Neural crest cell (in vitro differentiated cells): ENCODE measurements around the gene DCC. TPM values are rescaled to one million over a fixed set of nuclear protein-coding genes. Genes with fewer than 3 reads are reported as not detected.

ENCODE experiments used
- DNase-seq: peaks from one replicate; pipeline ENCODE4 v3.0.0; 2021; ENCODE audit warnings: low read depth, mixed read lengths, low spot score
- H3K27ac Mint-ChIP-seq: one replicate; pipeline ENCODE4 v1.8.0; 2021; ENCODE audit warnings: mild to moderate bottlenecking, mixed read lengths; ENCODE audit not compliant: unreplicated experiment
- H3K27me3 Mint-ChIP-seq: 2 replicates; pipeline ENCODE4 v1.8.0; 2021; ENCODE audit warnings: low read depth, mild to moderate bottlenecking, mixed read lengths
- H3K36me3 Mint-ChIP-seq: 2 replicates; pipeline ENCODE4 v1.8.0; 2021; ENCODE audit warnings: low read depth, mild to moderate bottlenecking, mixed read lengths
- H3K4me1 Mint-ChIP-seq: 2 replicates; pipeline ENCODE4 v1.8.0; 2021; ENCODE audit warnings: mixed read lengths
- H3K4me3 Mint-ChIP-seq: one replicate; pipeline ENCODE4 v1.8.0; 2021; ENCODE audit warnings: mild to moderate bottlenecking, mixed read lengths
- H3K9me3 Mint-ChIP-seq: 2 replicates; pipeline ENCODE4 v1.8.0; 2021; ENCODE audit warnings: mixed read lengths
- CTCF ChIP-seq: fragments of 200-600 bp; sonication (generic); conservative IDR thresholded peaks from 2 replicates; pipeline ENCODE4 v1.5.0; 2021; ENCODE audit warnings: antibody characterized with exemption, mild to moderate bottlenecking
- total RNA-seq: library from RNA; stranded (reverse); gene quantifications from 2 replicates; pipeline ENCODE4 v1.2.1, GENCODE V29; 2021

Gene DCC
- total RNA-seq, 1 donor from 2014 or later: 10.1 TPM

GRCh38 chr18:52816121-52816520 is 476.1 kb downstream of the DCC start:
- Mint-ChIP-seq H3K36me3 (no peaks in the 10 kb centered on the region), H3K4me3 (no peak overlapping the region), H3K27me3 (peaks cover 2% of the 10 kb centered on the region), H3K27ac (no peak overlapping the region), H3K9me3 (peaks cover 2% of the 10 kb centered on the region), H3K4me1 (no peaks in the 10 kb centered on the region)
- no peak for DNase-seq
- TF ChIP-seq CTCF: no peak

- H3K4me3 Mint-ChIP-seq: no peak overlapping the region
- TF ChIP-seq CTCF: no peak
- no peak for DNase-seq
- H3K36me3 Mint-ChIP-seq: no peaks in the 10 kb centered on the region
- H3K27ac Mint-ChIP-seq: no peak overlapping the region
- H3K4me1 Mint-ChIP-seq: no peaks in the 10 kb centered on the region
- peaks cover 3% of the 10 kb centered on the region for H3K27me3 Mint-ChIP-seq
- no peaks in the 10 kb centered on the region for H3K9me3 Mint-ChIP-seq
Observed at GRCh38 chr18:52822160-52822559, 482.2 kb downstream of the DCC start.

- no peak overlapping the region for H3K27ac Mint-ChIP-seq
- no peak for DNase-seq
- H3K4me1 Mint-ChIP-seq: no peaks in the 10 kb centered on the region
- H3K27me3 Mint-ChIP-seq: peaks cover 3% of the 10 kb centered on the region
- no peak for TF ChIP-seq CTCF
- no peaks in the 10 kb centered on the region for H3K9me3 Mint-ChIP-seq
- H3K4me3 Mint-ChIP-seq: no peak overlapping the region
- no peaks in the 10 kb centered on the region for H3K36me3 Mint-ChIP-seq
Observed at GRCh38 chr18:52824126-52824525, 484.1 kb downstream of the DCC start.

GRCh38 chr18:52826994-52827393 is 487.0 kb downstream of the DCC start:
- no peaks in the 10 kb centered on the region for H3K4me1 Mint-ChIP-seq
- no peak for DNase-seq
- TF ChIP-seq CTCF: no peak
- no peak overlapping the region for H3K4me3 Mint-ChIP-seq
- H3K27ac Mint-ChIP-seq: no peak overlapping the region
- H3K27me3 Mint-ChIP-seq: no peaks in the 10 kb centered on the region
- no peaks in the 10 kb centered on the region for H3K36me3 Mint-ChIP-seq
- no peaks in the 10 kb centered on the region for H3K9me3 Mint-ChIP-seq

GRCh38 chr18:52829320-52829719 is 489.3 kb downstream of the DCC start:
- Mint-ChIP-seq H3K27ac (no peak overlapping the region), H3K4me1 (no peaks in the 10 kb centered on the region), H3K27me3 (no peaks in the 10 kb centered on the region), H3K4me3 (no peak overlapping the region), H3K36me3 (no peaks in the 10 kb centered on the region), H3K9me3 (no peaks in the 10 kb centered on the region)
- DNase-seq: no peak
- no peak for TF ChIP-seq CTCF

- no peak for DNase-seq
- H3K27ac Mint-ChIP-seq: no peak overlapping the region
- no peaks in the 10 kb centered on the region for H3K36me3 Mint-ChIP-seq
- H3K27me3 Mint-ChIP-seq: no peaks in the 10 kb centered on the region
- no peaks in the 10 kb centered on the region for H3K4me1 Mint-ChIP-seq
- no peak overlapping the region for H3K4me3 Mint-ChIP-seq
- TF ChIP-seq CTCF: no peak
- H3K9me3 Mint-ChIP-seq: no peaks in the 10 kb centered on the region
Observed at GRCh38 chr18:52829876-52830405, 489.9 kb downstream of the DCC start.
